Activated gamma-delta T cell treated with Interleukin-2 at 50 U/mL for 16 hours (primary cell): ENCODE data around the gene CEACAM1.
"Not testable (repeated sequence)": the region's sequence is repeated elsewhere in the genome, so short reads cannot be mapped to it uniquely, and the experiment has no call there.

Experiments
- DNase-seq: peaks from one replicate; pipeline ENCODE4 v3.0.0-alpha.2; 2020

CEACAM1 gene

GRCh38 chr19:42547929-42548328, 19.6 kb upstream of the CEACAM1 start:
- no peak for DNase-seq

GRCh38 chr19:42546831-42547500, 18.7 kb upstream of the CEACAM1 start:
- no peak for DNase-seq

- DNase-seq = no peak
These were observed 15.9 kb upstream of the CEACAM1 start for GRCh38 chr19:42544146-42544545.

GRCh38 chr19:42542791-42543190, 14.5 kb upstream of the CEACAM1 start:
- DNase-seq = no peak

GRCh38 chr19:42540071-42540553, 11.8 kb upstream of the CEACAM1 start:
- no peak for DNase-seq

GRCh38 chr19:42538841-42539709, 10.8 kb upstream of the CEACAM1 start:
- DNase-seq = no peak

GRCh38 chr19:42535276-42535675, 7.0 kb upstream of the CEACAM1 start:
- not testable (repeated sequence) for DNase-seq

- DNase-seq = no peak
These were observed 6.1 kb upstream of the CEACAM1 start for GRCh38 chr19:42534391-42534790.

GRCh38 chr19:42532891-42533290, 4.6 kb upstream of the CEACAM1 start:
- DNase-seq = no peak

- DNase-seq = no peak
These were observed 3.0 kb upstream of the CEACAM1 start for GRCh38 chr19:42531313-42531712.

GRCh38 chr19:42529248-42529764, 1.0 kb upstream of the CEACAM1 start:
- peak; percentile 65 for DNase-seq

GRCh38 chr19:42524943-42525342, 3.3 kb downstream of the CEACAM1 start:
- DNase-seq = no peak

GRCh38 chr19:42524250-42524649, 4.0 kb downstream of the CEACAM1 start:
- no peak for DNase-seq

- DNase-seq = not testable (repeated sequence)
These were observed 6.0 kb downstream of the CEACAM1 start for GRCh38 chr19:42522262-42522661.

- no peak for DNase-seq
These were observed 6.8 kb downstream of the CEACAM1 start for GRCh38 chr19:42521346-42522030.

GRCh38 chr19:42519108-42519507, 9.2 kb downstream of the CEACAM1 start:
- DNase-seq = no peak

GRCh38 chr19:42516771-42517170, 11.5 kb downstream of the CEACAM1 start:
- DNase-seq = no peak

- DNase-seq = no peak
These were observed 12.9 kb downstream of the CEACAM1 start for GRCh38 chr19:42515241-42515832.

- DNase-seq = no peak
These were observed 13.8 kb downstream of the CEACAM1 start for GRCh38 chr19:42514449-42514848.

- no peak for DNase-seq
These were observed 15.5 kb downstream of the CEACAM1 start for GRCh38 chr19:42512743-42513304.

- DNase-seq = no peak
These were observed 16.1 kb downstream of the CEACAM1 start for GRCh38 chr19:42512130-42512636.

GRCh38 chr19:42511340-42511739, 16.9 kb downstream of the CEACAM1 start:
- no peak for DNase-seq
